ENCODE data around the gene KRT82.
"Not testable (repeated sequence)": the region's sequence is repeated elsewhere in the genome, so short reads cannot be mapped to it uniquely, and the experiment has no call there.

KRT82 gene

GRCh38 chr12:52349196-52349595 is 56.9 kb downstream of the KRT82 start:
- Histone ChIP-seq H3K36me3 (ENCODE audit: control insufficient read depth, insufficient read depth, low read length) (no peaks in the 10 kb centered on the region), H3K27ac (ENCODE audit: low read depth, low read length, severe bottlenecking) (no peak overlapping the region), H3K4me3 (ENCODE audit: extremely low read depth, insufficient read depth, low read length, poor library complexity, severe bottlenecking) (no peak overlapping the region), H3K9me3 (ENCODE audit: control insufficient read depth, low read length) (no peaks in the 10 kb centered on the region), H3K4me1 (ENCODE audit: control insufficient read depth, insufficient read depth, low read length, poor library complexity, severe bottlenecking) (peaks cover 5% of the 10 kb centered on the region)
- 92% methylated on average over 5 of the region's 6 CpGs for WGBS, 2 experiments (ENCODE audit: insufficient coverage in 2 of 2)

GRCh38 chr12:52347551-52348510 is 58.3 kb downstream of the KRT82 start:
- H3K4me3 ChIP-seq (ENCODE audit: extremely low read depth, insufficient read depth, low read length, poor library complexity, severe bottlenecking): no peak overlapping the region
- WGBS, 2 experiments (ENCODE audit: insufficient coverage in 2 of 2): 74 to 77% methylated on average over 16 of the region's 16 CpGs

GRCh38 chr12:52347016-52347415 is 59.1 kb downstream of the KRT82 start:
- WGBS, 2 experiments (ENCODE audit: insufficient coverage in 2 of 2): 72 to 97% methylated on average over 2 to 5 of the region's 9 CpGs
- Histone ChIP-seq H3K4me1 (ENCODE audit: control insufficient read depth, insufficient read depth, low read length, poor library complexity, severe bottlenecking) (peaks cover 5% of the 10 kb centered on the region), H3K9me3 (ENCODE audit: control insufficient read depth, low read length) (peaks cover 10% of the 10 kb centered on the region), H3K4me3 (ENCODE audit: extremely low read depth, insufficient read depth, low read length, poor library complexity, severe bottlenecking) (no peak overlapping the region), H3K36me3 (ENCODE audit: control insufficient read depth, insufficient read depth, low read length) (no peaks in the 10 kb centered on the region), H3K27ac (ENCODE audit: low read depth, low read length, severe bottlenecking) (no peak overlapping the region)

More at GRCh38 chr12:52347551-52348510, 58.3 kb downstream of the KRT82 start:
- peaks cover 10% of the 10 kb centered on the region for H3K9me3 ChIP-seq (ENCODE audit: control insufficient read depth, low read length)
- no peak overlapping the region for H3K27ac ChIP-seq (ENCODE audit: low read depth, low read length, severe bottlenecking)
- no peaks in the 10 kb centered on the region for H3K36me3 ChIP-seq (ENCODE audit: control insufficient read depth, insufficient read depth, low read length)
- peaks cover 5% of the 10 kb centered on the region for H3K4me1 ChIP-seq (ENCODE audit: control insufficient read depth, insufficient read depth, low read length, poor library complexity, severe bottlenecking)

DNA sequence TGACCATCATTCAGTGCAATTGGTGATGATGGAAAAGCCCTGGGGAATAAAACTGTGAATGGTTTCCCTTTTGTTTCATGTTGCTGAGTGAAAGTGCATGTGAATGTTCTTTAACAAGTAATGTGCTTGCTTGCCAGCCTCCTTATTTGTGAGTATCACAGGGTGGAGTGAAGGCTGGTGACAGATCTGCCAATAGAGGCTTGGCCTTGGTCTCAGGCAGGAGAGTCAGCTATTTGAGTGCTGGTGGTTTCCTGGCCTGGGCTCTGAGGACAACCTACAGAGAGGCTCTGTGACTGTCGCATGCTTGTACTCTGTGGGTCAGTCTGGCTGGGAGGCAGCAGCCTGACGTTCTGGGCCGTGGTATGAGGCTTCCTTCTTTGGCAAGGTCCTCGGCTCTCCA is 59.5 kb downstream of the KRT82 start:
- H3K4me1 ChIP-seq (ENCODE audit: control insufficient read depth, insufficient read depth, low read length, poor library complexity, severe bottlenecking): peaks cover 5% of the 10 kb centered on the region
- H3K4me3 ChIP-seq (ENCODE audit: extremely low read depth, insufficient read depth, low read length, poor library complexity, severe bottlenecking): no peak overlapping the region
- no peaks in the 10 kb centered on the region for H3K36me3 ChIP-seq (ENCODE audit: control insufficient read depth, insufficient read depth, low read length)
- H3K27ac ChIP-seq (ENCODE audit: low read depth, low read length, severe bottlenecking): no peak overlapping the region
- 44 to 48% methylated on average over 3 of the region's 4 CpGs for WGBS, 2 experiments (ENCODE audit: insufficient coverage in 2 of 2)
- H3K9me3 ChIP-seq (ENCODE audit: control insufficient read depth, low read length): peaks cover 10% of the 10 kb centered on the region

GRCh38 chr12:52345041-52345440 is 61.1 kb downstream of the KRT82 start:
- H3K9me3 ChIP-seq (ENCODE audit: control insufficient read depth, low read length); H3K4me1 ChIP-seq (ENCODE audit: control insufficient read depth, insufficient read depth, low read length, poor library complexity, severe bottlenecking); H3K36me3 ChIP-seq (ENCODE audit: control insufficient read depth, insufficient read depth, low read length); H3K27ac ChIP-seq (ENCODE audit: low read depth, low read length, severe bottlenecking); H3K4me3 ChIP-seq (ENCODE audit: extremely low read depth, insufficient read depth, low read length, poor library complexity, severe bottlenecking): not testable (repeated sequence)
- 95 to 96% methylated on average over 2 to 8 of the region's 8 CpGs for WGBS, 2 experiments (ENCODE audit: insufficient coverage in 2 of 2)

GRCh38 chr12:52344111-52344510 is 62.0 kb downstream of the KRT82 start:
- Histone ChIP-seq H3K4me3 (ENCODE audit: extremely low read depth, insufficient read depth, low read length, poor library complexity, severe bottlenecking) (no peak overlapping the region), H3K36me3 (ENCODE audit: control insufficient read depth, insufficient read depth, low read length) (no peaks in the 10 kb centered on the region), H3K9me3 (ENCODE audit: control insufficient read depth, low read length) (peaks cover 10% of the 10 kb centered on the region), H3K4me1 (ENCODE audit: control insufficient read depth, insufficient read depth, low read length, poor library complexity, severe bottlenecking) (peaks cover 5% of the 10 kb centered on the region), H3K27ac (ENCODE audit: low read depth, low read length, severe bottlenecking) (no peak overlapping the region)
- 91 to 92% methylated on average over 10 to 11 of the region's 12 CpGs for WGBS, 2 experiments (ENCODE audit: insufficient coverage in 2 of 2)

Measured in mesodermal cell (in vitro differentiated cells).